Rectal smooth muscle tissue (tissue), 1 donor: ENCODE data around the gene ABLIM1.

Source experiments
- H3K27ac ChIP-seq: one replicate; pipeline ENCODE4 v1.7.0; 2013; ENCODE audit warnings: low read depth, low read length, inconsistent platforms
- H3K27me3 ChIP-seq: one replicate; pipeline ENCODE4 v1.7.0; 2013; ENCODE audit warnings: low read length; ENCODE audit not compliant: control insufficient read depth, insufficient read depth
- H3K36me3 ChIP-seq: one replicate; pipeline ENCODE4 v1.7.0; 2013; ENCODE audit warnings: low read length; ENCODE audit not compliant: control insufficient read depth, insufficient read depth
- H3K4me1 ChIP-seq: one replicate; pipeline ENCODE4 v1.7.0; 2013; ENCODE audit warnings: low read length; ENCODE audit not compliant: control insufficient read depth, insufficient read depth
- H3K4me3 ChIP-seq: one replicate; pipeline ENCODE4 v1.7.0; 2013; ENCODE audit warnings: low read length
- H3K9ac ChIP-seq: one replicate; pipeline ENCODE4 v1.7.0; 2013; ENCODE audit warnings: low read length

ABLIM1 gene

DNA sequence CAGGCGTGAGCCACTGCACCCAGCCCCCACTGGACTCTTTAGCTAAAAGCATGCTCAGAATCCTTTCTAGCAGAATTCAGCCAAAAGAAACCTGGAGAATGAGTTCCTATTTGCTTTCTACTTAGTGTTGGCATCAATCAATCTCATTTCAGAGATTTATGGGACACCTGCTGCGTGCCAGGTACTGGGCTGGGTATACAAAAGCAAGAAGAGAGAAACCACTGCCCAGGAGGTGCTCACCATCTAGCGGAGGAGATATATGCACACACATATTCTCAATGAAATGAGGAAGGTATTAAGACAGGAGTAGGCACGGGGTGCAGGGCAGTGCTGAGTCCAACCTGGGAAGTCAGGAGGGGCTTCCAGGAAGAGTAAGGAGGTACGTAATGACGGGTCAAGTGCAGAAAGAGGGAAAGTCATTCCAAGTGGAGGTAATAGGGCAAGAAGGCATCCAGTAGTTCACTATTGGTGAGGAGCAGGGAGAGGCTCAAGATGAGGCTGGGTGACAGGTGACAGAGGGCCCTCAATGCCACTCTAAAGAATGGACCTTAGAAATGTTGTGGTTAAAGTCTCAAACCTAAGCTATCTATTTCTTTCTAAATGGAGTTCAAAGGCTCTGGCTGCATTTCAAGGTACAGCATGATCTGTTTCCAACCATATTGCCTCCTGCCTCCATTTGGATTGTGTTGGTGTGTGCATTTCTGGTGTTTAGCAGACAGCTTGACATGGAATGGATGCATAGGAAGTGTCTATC, 22.1 kb downstream of the ABLIM1 start:
- no peak overlapping the region for H3K4me3 ChIP-seq
- H3K4me1 ChIP-seq = peaks cover 16% of the 10 kb centered on the region
- H3K36me3 ChIP-seq = no peaks in the 10 kb centered on the region
- no peak overlapping the region for H3K27ac ChIP-seq
- no peak overlapping the region for H3K9ac ChIP-seq
- H3K27me3 ChIP-seq = no peaks in the 10 kb centered on the region

DNA sequence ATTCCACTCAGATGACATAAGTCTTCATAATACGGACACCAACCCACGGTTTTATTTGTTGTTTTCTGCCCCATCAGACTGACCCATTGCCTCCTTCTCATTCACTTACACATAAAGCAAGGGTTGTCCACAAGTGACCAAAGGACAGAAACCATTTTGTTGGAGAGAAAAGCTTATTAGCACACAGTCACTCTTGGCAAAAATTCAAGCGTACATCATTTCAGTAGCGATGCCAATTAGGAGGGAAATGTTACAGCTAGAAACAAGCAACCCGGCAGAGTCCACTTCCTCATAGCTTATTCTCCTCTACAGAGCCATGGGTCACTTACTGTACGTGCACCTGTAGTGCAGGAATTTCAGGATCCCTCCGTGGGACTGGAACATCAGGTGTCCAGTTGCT, 23.0 kb downstream of the ABLIM1 start:
- H3K4me3 ChIP-seq = no peak overlapping the region
- H3K9ac ChIP-seq = no peak overlapping the region

DNA sequence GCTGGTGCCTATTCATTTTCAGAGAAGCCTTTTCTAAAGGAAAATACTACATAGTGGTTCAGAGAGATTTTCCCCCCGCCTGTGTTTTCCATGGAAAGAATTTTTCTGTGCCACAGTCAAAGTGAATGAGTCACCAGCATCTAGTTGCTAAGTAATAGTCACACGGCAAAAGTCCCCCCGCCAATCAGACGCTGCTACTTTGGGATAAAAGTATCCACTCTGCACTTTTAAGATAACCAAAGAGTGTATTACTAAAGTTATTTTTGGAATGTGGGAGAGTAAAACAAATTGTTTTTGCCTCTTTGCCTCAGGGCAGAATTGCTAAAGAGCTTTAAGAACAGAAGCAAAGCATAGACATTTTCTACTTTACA, 23.5 kb downstream of the ABLIM1 start:
- no peak overlapping the region for H3K4me3 ChIP-seq
- H3K27me3 ChIP-seq = no peaks in the 10 kb centered on the region
- H3K9ac ChIP-seq = no peak overlapping the region
- H3K36me3 ChIP-seq = no peaks in the 10 kb centered on the region
- no peak overlapping the region for H3K27ac ChIP-seq
- peaks cover 16% of the 10 kb centered on the region for H3K4me1 ChIP-seq

More for the DNA sequence above, 23.0 kb downstream of the ABLIM1 start:
- no peaks in the 10 kb centered on the region for H3K27me3 ChIP-seq
- no peak overlapping the region for H3K27ac ChIP-seq
- peaks cover 16% of the 10 kb centered on the region for H3K4me1 ChIP-seq
- no peaks in the 10 kb centered on the region for H3K36me3 ChIP-seq

DNA sequence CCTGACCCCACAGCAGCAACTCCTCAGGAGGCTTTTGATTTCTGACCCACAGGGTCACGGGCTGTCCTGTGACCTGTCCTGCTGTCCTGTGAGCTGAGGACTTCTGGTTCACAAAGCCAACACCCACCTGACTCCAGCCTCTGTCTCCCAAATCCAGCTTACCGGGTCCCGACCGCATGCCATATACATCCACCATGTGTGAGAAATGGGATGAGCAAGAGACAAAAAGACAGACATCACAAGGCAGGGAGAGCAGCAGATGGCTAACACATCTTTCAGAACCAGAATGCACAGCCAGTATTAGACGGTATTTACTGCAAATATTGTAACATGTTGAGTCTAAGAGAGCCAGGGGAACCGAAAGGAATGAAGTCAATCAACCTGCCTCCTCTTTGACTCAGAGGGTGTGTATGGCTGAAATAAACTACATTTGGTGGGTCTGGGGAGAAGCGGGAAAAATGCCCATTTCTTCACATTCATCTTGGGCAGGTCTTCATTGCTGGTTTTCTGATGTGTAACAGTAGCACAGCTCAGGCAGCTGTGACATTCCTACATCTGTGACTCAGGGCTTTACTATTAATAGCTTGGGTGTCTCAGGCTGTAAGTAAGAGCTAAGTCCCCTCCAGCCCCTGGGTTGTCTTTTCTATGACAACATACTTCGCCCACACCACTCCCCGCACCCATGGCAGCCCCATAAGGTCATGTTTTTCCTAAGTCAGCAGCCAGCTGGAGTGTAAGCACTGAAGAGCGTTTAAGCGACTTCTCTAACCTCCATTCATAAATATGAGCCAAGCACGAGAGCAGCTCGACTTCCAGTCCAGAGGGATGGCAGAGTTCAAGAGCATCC, 25.0 kb downstream of the ABLIM1 start:
- Histone ChIP-seq H3K27ac (peak overlapping the region; percentile 53), H3K9ac (no peak overlapping the region), H3K4me3 (peak overlapping the region; percentile 30)

DNA sequence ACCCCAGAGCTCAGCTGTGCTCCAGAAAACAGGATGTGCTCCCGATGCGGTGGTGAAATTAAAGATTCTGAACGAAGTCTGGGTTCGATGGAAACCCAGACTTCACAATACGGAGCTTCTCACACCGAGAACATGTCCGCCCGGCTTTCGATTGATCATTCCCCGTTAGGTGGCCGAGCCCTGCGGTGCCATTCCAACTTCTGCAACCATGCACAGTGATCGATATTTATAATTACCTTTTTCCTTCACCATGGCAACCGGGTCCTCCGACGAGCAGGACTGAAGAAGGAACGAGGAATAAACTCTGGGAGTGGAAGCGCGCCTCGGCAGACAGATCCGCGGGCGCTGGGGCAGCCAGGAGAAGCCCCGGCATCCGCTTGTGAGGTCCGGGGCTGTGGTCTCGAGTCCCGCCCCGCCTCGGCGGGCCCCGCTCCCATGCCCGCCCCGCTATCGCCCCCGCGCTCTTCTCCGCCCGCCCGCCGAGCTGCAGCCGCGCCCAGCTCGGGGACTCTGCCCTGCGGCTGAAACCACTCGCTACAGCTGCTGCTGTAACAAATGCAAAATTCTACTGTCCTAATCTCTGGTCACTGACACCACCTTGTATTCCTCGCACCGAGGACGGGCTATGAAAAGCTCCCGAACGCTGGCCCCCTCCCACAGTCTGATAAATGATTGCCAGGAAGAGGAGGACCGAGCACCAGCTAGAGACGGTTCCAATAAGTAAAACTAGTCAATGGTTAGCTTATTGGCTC, 26.2 kb downstream of the ABLIM1 start:
- no peaks in the 10 kb centered on the region for H3K27me3 ChIP-seq
- peaks cover 16% of the 10 kb centered on the region for H3K4me1 ChIP-seq
- peak overlapping the region; percentile 74 for H3K4me3 ChIP-seq
- H3K27ac ChIP-seq = no peak overlapping the region
- H3K36me3 ChIP-seq = no peaks in the 10 kb centered on the region
- H3K9ac ChIP-seq = no peak overlapping the region

More for the DNA sequence above, 25.0 kb downstream of the ABLIM1 start:
- no peaks in the 10 kb centered on the region for H3K36me3 ChIP-seq
- H3K4me1 ChIP-seq = peaks cover 16% of the 10 kb centered on the region
- no peaks in the 10 kb centered on the region for H3K27me3 ChIP-seq

DNA sequence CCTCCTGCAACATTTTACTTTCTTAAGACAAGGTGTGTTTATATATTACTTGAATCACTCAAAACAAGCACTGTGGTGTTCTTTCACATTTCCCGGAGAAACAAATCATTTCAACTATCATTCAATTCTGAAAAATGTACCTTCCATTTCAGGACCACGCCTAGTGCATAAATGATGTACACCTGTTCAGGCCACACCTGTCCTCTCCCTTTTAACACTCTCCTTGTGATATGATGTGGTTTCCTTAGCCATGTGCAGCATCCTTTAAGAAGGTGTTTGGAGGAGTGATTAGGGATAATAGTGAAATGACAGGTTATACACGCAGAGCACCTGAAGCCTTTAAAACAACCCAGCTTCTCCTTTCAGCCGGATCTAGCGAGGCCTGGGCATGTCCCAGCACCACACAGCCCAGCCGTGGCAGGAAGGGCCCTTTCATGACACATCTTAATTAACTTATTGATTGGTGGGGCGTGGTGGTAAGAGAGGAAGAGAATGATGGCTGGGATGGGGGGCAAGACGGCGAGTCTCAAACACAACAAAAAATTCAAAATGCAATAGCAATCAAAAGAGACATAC, 26.9 kb downstream of the ABLIM1 start:
- Histone ChIP-seq H3K27ac (no peak overlapping the region), H3K4me1 (peaks cover 16% of the 10 kb centered on the region), H3K27me3 (no peaks in the 10 kb centered on the region), H3K4me3 (peak overlapping the region; percentile 74), H3K36me3 (no peaks in the 10 kb centered on the region), H3K9ac (no peak overlapping the region)

DNA sequence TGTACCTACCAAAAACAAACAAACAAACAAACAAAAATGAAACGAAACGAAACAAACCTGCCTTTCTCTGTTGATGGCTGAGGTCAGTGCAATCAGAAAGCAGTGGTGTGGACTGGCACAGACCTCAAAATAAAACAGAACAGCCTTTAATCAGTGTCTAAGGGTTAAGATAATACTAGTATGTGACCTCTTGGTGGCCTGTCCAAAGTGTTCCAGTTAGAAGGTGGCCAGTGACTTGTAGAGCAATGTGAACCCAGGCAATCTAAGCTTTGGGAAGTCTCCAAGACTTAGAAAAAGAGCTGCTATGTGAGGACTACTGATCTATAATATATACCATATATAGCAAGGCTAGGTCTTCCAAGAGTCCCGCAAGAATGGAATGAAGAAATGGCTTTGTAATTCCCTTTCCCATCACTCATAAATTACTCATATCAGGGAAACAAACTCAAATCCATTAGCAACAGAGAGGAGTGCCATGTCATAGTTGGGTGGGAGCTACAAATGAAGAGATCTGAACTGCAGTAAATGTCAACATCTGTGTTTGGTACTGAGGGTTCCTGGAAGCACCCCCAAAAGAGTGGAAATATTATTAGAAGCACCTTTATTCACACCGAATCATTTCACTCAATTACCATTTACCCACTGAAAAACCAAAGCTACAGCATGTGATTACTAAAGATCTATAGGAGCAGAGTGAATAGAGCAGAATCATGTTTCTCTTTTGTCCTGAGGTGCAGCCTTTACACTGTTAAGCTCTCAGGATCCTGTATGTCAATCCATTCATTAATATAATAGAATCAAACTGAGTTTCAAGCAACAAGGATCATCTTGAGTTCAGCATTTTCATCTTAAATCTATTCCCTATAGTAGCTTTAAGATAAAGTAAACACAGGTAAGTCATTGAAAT, 28.0 kb downstream of the ABLIM1 start:
- no peak overlapping the region for H3K4me3 ChIP-seq

DNA sequence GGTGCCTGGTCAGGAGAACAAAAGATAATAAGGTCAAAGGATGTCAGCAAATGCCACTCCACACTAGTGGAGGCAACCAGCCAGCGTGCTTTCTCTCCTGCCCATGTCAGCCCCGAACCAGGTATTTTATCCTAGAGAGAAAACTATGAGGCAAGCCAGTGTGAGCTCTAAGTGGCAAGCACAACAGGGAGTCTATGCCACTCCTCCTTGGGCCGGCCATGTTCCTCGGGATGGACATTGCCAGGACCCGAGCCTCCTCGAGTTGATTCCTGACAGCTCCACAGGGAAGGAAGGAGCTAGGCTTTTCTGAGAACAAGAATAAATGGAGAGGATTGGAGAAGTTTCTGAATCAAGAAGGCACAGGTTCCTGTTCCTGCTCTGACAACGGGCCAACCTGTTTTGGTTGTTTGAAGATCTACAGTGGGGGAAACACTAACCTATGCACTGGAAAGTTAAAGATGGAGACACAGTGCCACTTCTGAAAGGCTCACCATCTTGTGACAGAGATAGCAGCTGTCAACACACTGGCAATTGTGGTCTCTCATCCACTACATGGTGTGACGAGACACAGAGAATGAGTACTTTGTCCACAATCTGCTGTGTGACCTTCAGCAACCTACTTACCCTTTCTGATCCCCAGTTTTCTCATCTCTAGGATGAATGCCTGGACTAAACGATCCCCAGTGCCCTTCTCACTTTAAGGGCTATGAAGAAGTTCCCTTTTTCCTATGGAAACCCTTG, 28.8 kb downstream of the ABLIM1 start:
- Histone ChIP-seq H3K4me1 (peaks cover 13% of the 10 kb centered on the region), H3K27ac (no peak overlapping the region), H3K27me3 (no peaks in the 10 kb centered on the region), H3K9ac (no peak overlapping the region), H3K4me3 (no peak overlapping the region), H3K36me3 (no peaks in the 10 kb centered on the region)

More for the DNA sequence above, 28.0 kb downstream of the ABLIM1 start:
- Histone ChIP-seq H3K9ac (no peak overlapping the region), H3K36me3 (no peaks in the 10 kb centered on the region), H3K27me3 (no peaks in the 10 kb centered on the region), H3K27ac (no peak overlapping the region), H3K4me1 (peaks cover 14% of the 10 kb centered on the region)

DNA sequence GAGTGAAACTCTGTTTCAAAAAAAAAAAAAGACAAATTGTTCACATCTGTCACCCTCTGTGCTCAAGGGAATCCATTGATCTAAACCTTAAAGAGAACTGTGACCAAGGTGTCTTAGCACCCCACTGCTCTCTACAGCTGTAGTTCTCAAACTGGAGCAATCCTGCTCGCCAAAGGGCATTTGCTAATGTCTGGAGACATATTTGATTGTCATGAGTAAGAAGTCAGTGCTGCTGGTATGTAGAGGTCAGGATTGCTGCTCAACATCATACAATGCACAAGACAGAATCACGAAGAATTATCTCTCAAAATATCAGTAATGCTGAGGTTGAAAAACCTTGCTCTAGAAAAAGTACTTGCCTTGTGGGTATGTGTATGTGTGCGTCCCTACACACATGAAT, 30.0 kb downstream of the ABLIM1 start:
- peaks cover 6% of the 10 kb centered on the region for H3K4me1 ChIP-seq
- no peak overlapping the region for H3K4me3 ChIP-seq
- H3K9ac ChIP-seq = no peak overlapping the region
- H3K27ac ChIP-seq = no peak overlapping the region
- H3K27me3 ChIP-seq = no peaks in the 10 kb centered on the region
- no peaks in the 10 kb centered on the region for H3K36me3 ChIP-seq

DNA sequence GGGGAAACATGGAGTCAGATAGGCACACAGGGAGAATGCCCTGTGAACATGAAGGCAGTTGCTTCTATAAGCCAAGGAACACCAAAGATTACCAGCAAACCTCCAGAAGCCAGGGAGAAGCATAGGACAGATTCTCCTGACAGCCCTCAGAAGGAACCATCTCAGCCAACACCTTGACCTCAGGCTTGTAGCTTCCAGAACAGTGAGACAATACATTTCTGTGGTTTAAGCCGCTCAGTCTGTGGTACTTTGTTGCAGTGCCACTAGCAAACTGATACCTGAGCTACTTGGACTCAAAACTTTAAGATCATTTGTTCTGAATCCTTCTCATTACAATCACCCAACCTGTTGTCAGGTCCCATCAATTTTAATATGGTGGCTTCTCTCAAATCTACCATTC, 31.2 kb downstream of the ABLIM1 start:
- no peak overlapping the region for H3K27ac ChIP-seq
- no peaks in the 10 kb centered on the region for H3K4me1 ChIP-seq
- no peak overlapping the region for H3K9ac ChIP-seq
- H3K27me3 ChIP-seq = no peaks in the 10 kb centered on the region
- H3K4me3 ChIP-seq = no peak overlapping the region
- no peaks in the 10 kb centered on the region for H3K36me3 ChIP-seq
